SU-DHL-6 (cell line): Measurements from ENCODE around the gene LCMT2.

Experiments
- EZH2phosphoT487 ChIP-seq: fragments of 200-600 bp; sonication (generic), shearing (Covaris generic); conservative IDR thresholded peaks from 2 replicates; pipeline ENCODE4 v1.6.1; 2018; ENCODE audit warnings: mild to moderate bottlenecking, antibody characterized with exemption, low read length, moderate library complexity, mixed read lengths
- TF ChIP-seq, protein P1 (sequence below): fragments of 200-600 bp; sonication (generic); IDR thresholded peaks from one replicate; pipeline ENCODE4 v1.5.1; 2017; ENCODE audit warnings: antibody characterized with exemption, mild to moderate bottlenecking, low read length, moderate library complexity; ENCODE audit not compliant: insufficient read depth, poor library complexity, severe bottlenecking

DNA sequence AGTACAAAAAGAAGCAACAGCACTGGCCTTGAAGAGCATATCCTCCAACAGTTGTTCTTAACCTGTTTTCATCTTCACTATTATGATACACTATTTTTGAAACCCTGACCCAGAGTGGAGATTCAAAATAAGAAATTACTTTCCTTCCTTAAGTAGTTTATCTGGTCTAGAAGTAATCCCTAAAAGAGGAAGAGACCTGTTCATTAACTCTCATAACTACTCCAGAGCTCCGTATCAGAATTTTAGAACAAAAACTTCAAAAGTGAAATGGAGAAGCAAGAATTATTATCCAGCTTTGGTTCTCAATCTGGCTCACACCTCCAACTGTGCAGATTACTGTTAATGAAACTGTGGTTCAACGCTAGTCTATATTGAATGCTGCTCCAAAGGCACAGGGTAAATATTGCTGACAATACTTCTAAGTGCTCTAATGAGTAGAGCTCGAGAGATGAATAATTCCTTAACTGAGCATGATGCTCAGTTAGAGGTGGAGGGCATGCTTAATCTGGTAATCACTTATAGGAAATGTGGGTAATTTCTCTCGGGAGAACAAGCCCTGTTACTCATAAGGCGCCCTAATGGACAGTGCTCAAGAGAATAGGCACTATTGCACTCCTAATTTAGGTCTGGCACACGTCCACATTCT, 5.2 kb downstream of the LCMT2 start:
- TF ChIP-seq, protein P1, sequence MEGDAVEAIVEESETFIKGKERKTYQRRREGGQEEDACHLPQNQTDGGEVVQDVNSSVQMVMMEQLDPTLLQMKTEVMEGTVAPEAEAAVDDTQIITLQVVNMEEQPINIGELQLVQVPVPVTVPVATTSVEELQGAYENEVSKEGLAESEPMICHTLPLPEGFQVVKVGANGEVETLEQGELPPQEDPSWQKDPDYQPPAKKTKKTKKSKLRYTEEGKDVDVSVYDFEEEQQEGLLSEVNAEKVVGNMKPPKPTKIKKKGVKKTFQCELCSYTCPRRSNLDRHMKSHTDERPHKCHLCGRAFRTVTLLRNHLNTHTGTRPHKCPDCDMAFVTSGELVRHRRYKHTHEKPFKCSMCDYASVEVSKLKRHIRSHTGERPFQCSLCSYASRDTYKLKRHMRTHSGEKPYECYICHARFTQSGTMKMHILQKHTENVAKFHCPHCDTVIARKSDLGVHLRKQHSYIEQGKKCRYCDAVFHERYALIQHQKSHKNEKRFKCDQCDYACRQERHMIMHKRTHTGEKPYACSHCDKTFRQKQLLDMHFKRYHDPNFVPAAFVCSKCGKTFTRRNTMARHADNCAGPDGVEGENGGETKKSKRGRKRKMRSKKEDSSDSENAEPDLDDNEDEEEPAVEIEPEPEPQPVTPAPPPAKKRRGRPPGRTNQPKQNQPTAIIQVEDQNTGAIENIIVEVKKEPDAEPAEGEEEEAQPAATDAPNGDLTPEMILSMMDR: no peak
- no peak for TF ChIP-seq EZH2phosphoT487
